Epidermal melanocyte (primary cell): Measurements from ENCODE around the gene SPOP.
"Not testable (repeated sequence)": the region's sequence is repeated elsewhere in the genome, so short reads cannot be mapped to it uniquely, and the experiment has no call there.

ENCODE experiments used
- DNase-seq: peaks from one replicate; pipeline ENCODE4 v3.0.0; 2011; ENCODE audit warnings: low spot score; ENCODE audit not compliant: insufficient read length

Gene SPOP

GRCh38 chr17:49572806-49573420 lies 105.0 kb downstream of the SPOP start:
- no peak for DNase-seq

- DNase-seq: no peak
These were observed 105.7 kb downstream of the SPOP start for GRCh38 chr17:49572226-49572625.

GRCh38 chr17:49571764-49572163 lies 106.1 kb downstream of the SPOP start:
- no peak for DNase-seq

GRCh38 chr17:49571283-49571682 lies 106.6 kb downstream of the SPOP start:
- no peak for DNase-seq

- no peak for DNase-seq
These were observed 107.2 kb downstream of the SPOP start for GRCh38 chr17:49570540-49571242.

GRCh38 chr17:49568695-49569047 lies 109.2 kb downstream of the SPOP start:
- not testable (repeated sequence) for DNase-seq

- DNase-seq: peak; percentile 57
These were observed 109.8 kb downstream of the SPOP start for GRCh38 chr17:49567871-49568694.

- no peak for DNase-seq
These were observed 110.8 kb downstream of the SPOP start for GRCh38 chr17:49567104-49567521.

GRCh38 chr17:49566668-49567071 lies 111.2 kb downstream of the SPOP start:
- DNase-seq: no peak

- no peak for DNase-seq
These were observed 111.9 kb downstream of the SPOP start for GRCh38 chr17:49565948-49566491.

- no peak for DNase-seq
These were observed 113.3 kb downstream of the SPOP start for GRCh38 chr17:49564638-49565037.

- DNase-seq: no peak
These were observed 120.4 kb downstream of the SPOP start for GRCh38 chr17:49557312-49558024.

GRCh38 chr17:49556223-49556943 lies 121.5 kb downstream of the SPOP start:
- peak; percentile 84 for DNase-seq

- DNase-seq: no peak
These were observed 122.2 kb downstream of the SPOP start for GRCh38 chr17:49555495-49556222.

GRCh38 chr17:49554694-49555494 lies 123.0 kb downstream of the SPOP start:
- DNase-seq: no peak

- DNase-seq: no peak
These were observed 124.1 kb downstream of the SPOP start for GRCh38 chr17:49553676-49554335.

- DNase-seq: no peak
These were observed 125.7 kb downstream of the SPOP start for GRCh38 chr17:49552070-49552751.
